ENCODE measurements around the gene PGA3.
A peak's percentile ranks its signal among the peaks of the same experiment; 100 is the strongest.
"Not testable (repeated sequence)": the region's sequence is repeated elsewhere in the genome, so short reads cannot be mapped to it uniquely, and the experiment has no call there.

The PGA3 gene

DNA sequence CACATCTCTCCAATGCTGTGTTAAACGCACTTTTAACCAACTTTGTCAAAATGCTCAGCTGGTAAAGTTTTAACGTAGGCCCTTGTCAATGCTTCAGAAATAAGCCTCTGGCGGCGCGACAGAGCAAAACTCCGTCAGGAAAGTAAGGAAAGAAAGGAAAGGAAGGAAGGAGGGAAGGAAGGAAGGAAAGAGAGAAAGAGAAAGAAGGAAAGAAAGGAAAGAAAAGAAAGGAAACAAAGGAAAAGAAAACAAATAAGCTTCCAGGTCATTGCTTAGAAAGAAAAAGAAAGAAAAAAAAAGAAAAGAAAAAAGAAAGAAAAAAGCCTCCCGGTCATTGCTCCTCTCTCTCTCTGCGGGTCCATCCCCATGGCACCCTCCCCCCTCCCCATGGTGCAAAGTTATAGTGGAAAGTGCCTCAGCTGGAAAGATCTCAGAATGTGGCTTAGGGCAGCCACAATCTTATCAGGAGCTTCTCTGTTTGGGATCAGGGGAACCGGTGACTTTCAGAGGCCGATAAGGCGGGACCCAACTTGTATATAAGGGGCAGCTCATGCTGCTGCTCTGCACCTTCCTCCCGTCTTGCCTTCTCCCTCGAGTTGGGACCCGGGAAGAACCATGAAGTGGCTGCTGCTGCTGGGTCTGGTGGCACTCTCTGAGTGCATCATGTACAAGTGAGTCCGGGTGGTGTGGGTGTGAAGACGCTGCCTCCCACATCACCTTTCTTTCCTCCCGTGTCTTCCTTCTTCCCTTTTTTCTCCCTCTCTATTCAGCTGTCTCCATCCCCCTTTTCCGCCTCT, at the start of gene PGA3:
TSS of gene PGA3 (plus strand) at position 566 of the 797 bp plus-strand sequence. CDS start at position 616, 50 bp downstream.
- H3K9ac ChIP-seq (ENCODE audit: low read length); H3K27me3 ChIP-seq (replicated peaks; ENCODE audit: control insufficient read depth, insufficient read depth, low read length); DNase-seq (ENCODE audit: low read depth); H3K4me3 ChIP-seq (ENCODE audit: low read length); H3K36me3 ChIP-seq (ENCODE audit: control insufficient read depth, insufficient read depth, low read length, severe bottlenecking); H3K4me1 ChIP-seq (ENCODE audit: control insufficient read depth, insufficient read depth, low read length): not testable (repeated sequence)
- peaks cover 14% of the 10 kb centered on the region for H3K9me3 ChIP-seq (ENCODE audit: control insufficient read depth, low read length)

- H3K36me3 ChIP-seq (ENCODE audit: control insufficient read depth, insufficient read depth, low read length, severe bottlenecking), result peaks cover 4% of the 10 kb centered on the region
- peak overlapping the region; percentile 61 for H3K9ac ChIP-seq (ENCODE audit: low read length)
- peaks cover 40% of the 10 kb centered on the region for H3K4me1 ChIP-seq (ENCODE audit: control insufficient read depth, insufficient read depth, low read length)
- H3K27me3 ChIP-seq (replicated peaks; ENCODE audit: control insufficient read depth, insufficient read depth, low read length), result no peaks in the 10 kb centered on the region
- peaks cover 12% of the 10 kb centered on the region for H3K9me3 ChIP-seq (ENCODE audit: control insufficient read depth, low read length)
- H3K4me3 ChIP-seq (ENCODE audit: low read length), result peak overlapping the region; percentile 25
- peak; percentile 56 for DNase-seq (ENCODE audit: low read depth)
These were observed 49.7 kb upstream of the PGA3 start for GRCh38 chr11:61153593-61154095.

GRCh38 chr11:61154528-61154927, 48.8 kb upstream of the PGA3 start:
- H3K9me3 ChIP-seq (ENCODE audit: control insufficient read depth, low read length), result peaks cover 12% of the 10 kb centered on the region
- no peak overlapping the region for H3K4me3 ChIP-seq (ENCODE audit: low read length)
- H3K9ac ChIP-seq (ENCODE audit: low read length), result no peak overlapping the region
- no peaks in the 10 kb centered on the region for H3K27me3 ChIP-seq (replicated peaks; ENCODE audit: control insufficient read depth, insufficient read depth, low read length)
- peaks cover 4% of the 10 kb centered on the region for H3K36me3 ChIP-seq (ENCODE audit: control insufficient read depth, insufficient read depth, low read length, severe bottlenecking)
- DNase-seq (ENCODE audit: low read depth), result no peak
- H3K4me1 ChIP-seq (ENCODE audit: control insufficient read depth, insufficient read depth, low read length), result peaks cover 47% of the 10 kb centered on the region

GRCh38 chr11:61155312-61155711, 48.0 kb upstream of the PGA3 start:
- DNase-seq (ENCODE audit: low read depth), result no peak
- Histone ChIP-seq H3K36me3 (ENCODE audit: control insufficient read depth, insufficient read depth, low read length, severe bottlenecking) (peaks cover 4% of the 10 kb centered on the region), H3K9me3 (ENCODE audit: control insufficient read depth, low read length) (peaks cover 12% of the 10 kb centered on the region), H3K4me1 (ENCODE audit: control insufficient read depth, insufficient read depth, low read length) (peaks cover 46% of the 10 kb centered on the region), H3K4me3 (ENCODE audit: low read length) (no peak overlapping the region), H3K27me3 (replicated peaks; ENCODE audit: control insufficient read depth, insufficient read depth, low read length) (no peaks in the 10 kb centered on the region), H3K9ac (ENCODE audit: low read length) (no peak overlapping the region)

DNA sequence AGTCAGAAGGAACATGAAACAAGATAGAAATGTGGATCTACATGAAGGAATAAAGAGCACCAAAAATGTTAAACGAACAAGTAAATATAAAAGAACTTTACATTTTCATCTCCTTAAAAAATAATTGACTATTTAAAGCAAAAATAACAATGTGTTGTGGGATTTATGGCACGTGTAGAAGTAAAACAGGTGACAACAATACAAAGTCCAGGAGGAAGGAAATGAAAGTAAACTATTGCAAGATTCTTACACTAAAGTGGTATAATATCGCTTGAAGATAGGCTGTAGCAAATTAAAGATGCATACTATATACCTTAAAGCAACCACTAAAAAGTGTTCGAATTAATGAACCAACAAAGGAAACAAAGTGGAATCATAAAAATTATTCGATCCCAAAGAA, 47.6 kb upstream of the PGA3 start:
- Histone ChIP-seq H3K9ac (ENCODE audit: low read length) (no peak overlapping the region), H3K9me3 (ENCODE audit: control insufficient read depth, low read length) (peaks cover 12% of the 10 kb centered on the region), H3K4me3 (ENCODE audit: low read length) (no peak overlapping the region), H3K27me3 (replicated peaks; ENCODE audit: control insufficient read depth, insufficient read depth, low read length) (no peaks in the 10 kb centered on the region), H3K4me1 (ENCODE audit: control insufficient read depth, insufficient read depth, low read length) (peaks cover 50% of the 10 kb centered on the region), H3K36me3 (ENCODE audit: control insufficient read depth, insufficient read depth, low read length, severe bottlenecking) (peaks cover 4% of the 10 kb centered on the region)
- no peak for DNase-seq (ENCODE audit: low read depth)

DNA sequence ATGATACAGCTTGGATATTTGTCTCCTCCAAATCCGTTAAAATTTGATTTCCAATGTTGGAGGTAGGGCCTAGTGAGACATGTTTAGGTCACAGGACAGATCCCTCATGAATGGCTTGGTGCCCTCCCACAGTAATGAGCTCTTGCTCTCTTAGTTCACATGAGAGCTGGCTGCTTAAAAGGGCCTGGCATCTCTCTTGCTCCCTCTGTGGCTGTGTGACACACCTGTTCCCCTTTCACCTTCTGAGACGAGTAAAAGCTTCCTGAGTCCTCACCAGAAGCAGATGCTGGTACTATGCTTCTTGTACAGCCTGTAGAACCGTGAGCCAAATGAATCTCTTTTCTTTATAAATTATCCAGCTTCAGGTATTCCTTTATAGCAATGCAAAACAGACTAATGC, 45.6 kb upstream of the PGA3 start:
- H3K27me3 ChIP-seq (replicated peaks; ENCODE audit: control insufficient read depth, insufficient read depth, low read length), result no peaks in the 10 kb centered on the region
- peaks cover 51% of the 10 kb centered on the region for H3K4me1 ChIP-seq (ENCODE audit: control insufficient read depth, insufficient read depth, low read length)
- no peak overlapping the region for H3K9ac ChIP-seq (ENCODE audit: low read length)
- DNase-seq (ENCODE audit: low read depth), result no peak
- no peak overlapping the region for H3K4me3 ChIP-seq (ENCODE audit: low read length)
- H3K36me3 ChIP-seq (ENCODE audit: control insufficient read depth, insufficient read depth, low read length, severe bottlenecking), result peaks cover 4% of the 10 kb centered on the region
- peaks cover 12% of the 10 kb centered on the region for H3K9me3 ChIP-seq (ENCODE audit: control insufficient read depth, low read length)

DNA sequence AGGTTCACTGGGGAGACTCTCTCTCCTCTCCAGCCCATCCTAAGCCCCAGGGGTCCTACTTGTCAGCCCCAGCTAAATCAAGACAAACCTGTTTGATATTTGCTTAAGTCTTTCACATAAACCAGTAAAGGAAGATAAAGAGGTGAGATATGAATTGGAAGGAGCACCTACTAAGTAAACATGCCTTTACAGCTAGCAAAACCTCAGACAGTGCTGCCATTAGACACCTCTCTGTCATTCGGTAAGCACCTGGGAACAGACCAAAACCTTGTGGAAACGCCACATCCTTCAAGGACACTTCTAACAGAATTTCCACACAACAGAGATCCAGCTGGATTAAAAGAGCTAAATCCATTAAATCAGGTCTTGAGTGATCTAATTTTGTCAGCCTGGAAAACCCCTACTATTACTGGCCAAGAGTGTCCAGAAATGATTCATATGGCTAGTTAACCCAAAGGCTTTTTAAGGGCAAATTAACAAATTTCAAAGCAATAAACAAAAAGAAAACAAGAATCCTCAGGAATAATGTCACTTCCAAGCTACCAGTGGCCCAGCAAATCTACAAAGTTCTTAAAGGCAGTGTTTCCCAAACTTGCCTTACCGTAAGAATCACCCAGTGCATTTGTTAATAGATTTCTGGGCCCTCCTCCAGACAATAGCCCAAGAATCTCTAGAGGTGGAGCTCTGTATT, 44.5 kb upstream of the PGA3 start:
- Histone ChIP-seq H3K27me3 (replicated peaks; ENCODE audit: control insufficient read depth, insufficient read depth, low read length) (no peaks in the 10 kb centered on the region), H3K4me1 (ENCODE audit: control insufficient read depth, insufficient read depth, low read length) (peaks cover 40% of the 10 kb centered on the region), H3K4me3 (ENCODE audit: low read length) (peak overlapping the region; percentile 58), H3K9ac (ENCODE audit: low read length) (peak overlapping the region; percentile 58), H3K36me3 (ENCODE audit: control insufficient read depth, insufficient read depth, low read length, severe bottlenecking) (peaks cover 4% of the 10 kb centered on the region), H3K9me3 (ENCODE audit: control insufficient read depth, low read length) (peaks cover 12% of the 10 kb centered on the region)
- DNase-seq (ENCODE audit: low read depth), result peak; percentile 59

DNA sequence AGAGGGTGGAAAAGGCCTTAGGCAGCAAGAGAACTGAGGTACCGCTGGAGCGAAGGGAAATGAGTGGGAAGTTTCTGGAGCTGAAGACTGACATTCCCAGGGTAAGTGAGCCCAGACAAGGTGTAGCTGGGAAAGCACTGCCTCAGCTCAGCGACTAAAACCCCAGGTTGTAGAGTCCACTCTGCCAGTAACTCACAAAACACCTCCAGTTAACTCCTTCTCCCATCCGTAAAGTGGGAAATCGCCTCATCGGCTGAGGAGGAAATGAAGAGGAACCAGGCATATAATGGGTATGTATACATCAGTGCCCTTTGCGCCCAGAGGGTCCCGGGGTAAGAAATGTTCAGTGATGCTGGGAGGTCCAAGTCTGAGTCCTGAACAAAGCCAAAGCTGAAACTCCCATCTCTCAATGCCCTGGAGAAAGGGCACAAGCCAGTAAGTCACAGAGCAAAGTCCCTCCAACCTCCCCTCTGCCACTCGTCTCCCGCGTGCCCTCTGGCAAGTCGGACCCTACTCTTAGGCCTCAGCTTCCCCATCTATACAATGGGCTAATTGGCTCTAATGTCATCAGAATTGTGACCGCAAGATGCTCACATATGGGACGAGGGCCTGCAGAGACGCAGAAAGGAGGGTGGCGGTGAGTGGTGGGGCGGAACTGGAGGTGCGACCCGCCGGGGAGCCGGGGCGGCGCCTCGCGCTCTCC, 42.7 kb upstream of the PGA3 start:
- Histone ChIP-seq H3K4me3 (ENCODE audit: low read length) (peak overlapping the region; percentile 95), H3K27me3 (replicated peaks; ENCODE audit: control insufficient read depth, insufficient read depth, low read length) (peaks cover 6% of the 10 kb centered on the region), H3K36me3 (ENCODE audit: control insufficient read depth, insufficient read depth, low read length, severe bottlenecking) (peaks cover 4% of the 10 kb centered on the region), H3K9me3 (ENCODE audit: control insufficient read depth, low read length) (peaks cover under 1% of the 10 kb centered on the region), H3K9ac (ENCODE audit: low read length) (peak overlapping the region; percentile 91), H3K4me1 (ENCODE audit: control insufficient read depth, insufficient read depth, low read length) (peaks cover 35% of the 10 kb centered on the region)
- peak; percentile 21 for DNase-seq (ENCODE audit: low read depth)

DNA sequence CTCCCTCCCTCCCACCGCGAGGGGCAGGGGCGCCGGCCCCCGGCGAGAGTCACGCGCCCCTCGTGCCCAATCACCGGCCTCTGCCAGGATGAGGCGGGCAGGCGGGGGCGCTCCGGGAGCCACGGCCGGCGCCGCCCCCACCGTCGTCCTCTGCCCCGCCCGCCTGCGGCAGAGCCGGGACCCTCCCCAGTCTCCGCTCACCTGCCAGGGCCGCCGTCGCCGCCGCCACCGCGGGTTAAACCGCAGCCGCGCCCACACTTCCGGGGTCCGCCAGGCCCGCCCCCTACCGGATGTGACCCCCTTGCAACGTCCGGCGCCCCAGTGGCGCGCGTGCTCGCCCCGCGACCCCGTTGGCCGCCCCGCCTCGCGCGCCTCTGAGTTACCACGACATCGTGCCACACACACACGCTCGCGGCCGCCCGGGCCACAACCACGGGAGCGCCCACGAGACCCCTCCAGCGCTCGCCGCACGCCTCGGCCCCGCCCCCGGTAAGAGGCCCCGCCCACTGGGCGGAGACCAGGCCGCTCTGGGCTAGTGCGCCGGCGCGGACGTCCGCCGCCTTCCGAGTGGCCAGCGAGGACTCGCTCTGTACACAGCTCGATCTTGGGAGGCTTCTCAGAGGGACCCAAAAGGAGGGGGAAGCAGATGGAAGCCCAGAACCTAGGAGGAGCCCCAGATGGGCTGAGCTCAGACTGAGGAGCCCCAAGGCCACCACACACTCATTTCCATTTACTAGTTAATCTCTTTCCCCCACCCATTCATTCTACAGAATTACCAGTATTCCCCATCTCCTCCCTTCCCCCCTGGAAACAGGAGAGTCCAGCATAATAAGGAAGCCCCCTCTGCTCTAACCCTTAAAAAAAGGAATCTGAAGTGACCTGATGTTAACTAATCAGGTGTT, 41.9 kb upstream of the PGA3 start, which contains the start of gene VPS37C:
TSS of gene VPS37C (minus strand) at position 237 of the 902 bp plus-strand sequence. CDS start 22,597 bp downstream, outside the sequence.
- peak; percentile 96 for DNase-seq (ENCODE audit: low read depth)
- Histone ChIP-seq H3K4me1 (ENCODE audit: control insufficient read depth, insufficient read depth, low read length) (peaks cover 35% of the 10 kb centered on the region), H3K9ac (ENCODE audit: low read length) (peak within 1 kb of the TSS; percentile 91), H3K4me3 (ENCODE audit: low read length) (peak within 1 kb of the TSS; percentile 95), H3K9me3 (ENCODE audit: control insufficient read depth, low read length) (no peaks in the 10 kb centered on the region), H3K36me3 (ENCODE audit: control insufficient read depth, insufficient read depth, low read length, severe bottlenecking) (peaks cover 4% of the 10 kb centered on the region), H3K27me3 (replicated peaks; ENCODE audit: control insufficient read depth, insufficient read depth, low read length) (peaks cover 6% of the 10 kb centered on the region)

DNA sequence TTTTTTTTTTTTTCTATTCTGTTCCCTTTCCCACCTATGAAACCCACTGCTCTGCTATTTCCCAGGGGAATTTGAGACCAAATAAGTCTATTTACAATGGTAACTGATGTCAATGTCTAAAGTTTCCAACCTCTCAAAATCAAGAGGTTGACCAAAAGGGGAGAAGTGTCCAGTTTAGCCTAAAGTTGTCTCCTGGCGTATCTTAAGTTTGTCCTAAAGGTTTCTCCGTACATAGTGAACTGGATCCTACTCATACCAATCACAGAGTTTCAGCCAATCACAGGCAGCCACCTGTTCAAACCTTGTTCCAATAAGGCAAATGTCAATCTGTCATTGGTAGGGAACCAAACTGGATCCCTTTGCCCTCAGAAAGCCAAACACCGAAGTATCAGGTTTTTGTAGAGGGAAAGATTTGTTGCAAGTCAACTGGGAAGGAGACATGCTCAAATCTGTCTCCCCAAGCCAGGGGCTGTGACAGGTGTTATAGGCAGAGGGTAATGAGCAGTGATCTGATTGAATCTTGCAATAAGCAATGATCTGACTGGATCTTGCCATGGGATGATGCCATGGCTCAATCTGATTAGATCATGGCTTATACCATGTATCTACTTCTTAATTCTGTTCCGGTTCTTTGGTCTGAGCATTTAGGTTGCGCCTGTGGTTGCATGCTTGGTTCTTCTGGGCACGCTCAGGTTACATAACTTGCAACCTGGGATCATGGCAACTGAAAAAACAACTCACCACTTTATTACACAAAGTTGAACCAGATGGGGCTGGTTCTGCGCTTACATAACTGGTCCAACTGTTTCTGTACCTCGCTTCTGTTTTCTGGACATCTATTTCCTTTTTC, 41.0 kb upstream of the PGA3 start:
- Histone ChIP-seq H3K4me1 (ENCODE audit: control insufficient read depth, insufficient read depth, low read length) (peaks cover 35% of the 10 kb centered on the region), H3K9me3 (ENCODE audit: control insufficient read depth, low read length) (no peaks in the 10 kb centered on the region), H3K27me3 (replicated peaks; ENCODE audit: control insufficient read depth, insufficient read depth, low read length) (peaks cover 6% of the 10 kb centered on the region), H3K36me3 (ENCODE audit: control insufficient read depth, insufficient read depth, low read length, severe bottlenecking) (peaks cover under 1% of the 10 kb centered on the region), H3K9ac (ENCODE audit: low read length) (peak overlapping the region; percentile 91), H3K4me3 (ENCODE audit: low read length) (peak overlapping the region; percentile 95)
- DNase-seq (ENCODE audit: low read depth), result no peak
